ENCODE results near the gene KIF4A.

DNA sequence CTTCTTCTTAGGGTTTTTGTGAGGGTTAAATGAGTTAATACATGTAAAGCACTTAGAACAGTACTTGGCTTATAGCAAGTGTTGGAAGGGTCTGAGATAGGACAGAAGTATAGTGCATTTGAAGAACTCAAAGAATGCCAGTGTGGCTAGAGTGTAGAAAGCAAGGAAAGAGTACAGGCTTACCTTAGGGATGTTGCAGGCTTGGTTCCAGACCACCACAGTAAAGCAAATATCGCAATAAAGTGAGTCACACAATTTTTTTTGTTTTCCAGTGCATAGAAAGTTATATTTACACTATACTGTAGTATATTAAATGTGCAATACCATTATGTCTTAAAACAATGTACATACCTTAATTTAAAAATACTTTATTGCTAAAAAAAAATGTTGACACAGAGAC is 41.3 kb downstream of the KIF4A start:
- TF ChIP-seq EZH2 (IDR thresholded peaks at IDR 0.05; ENCODE audit: low read length) = no peak
- TF ChIP-seq, protein P1, sequence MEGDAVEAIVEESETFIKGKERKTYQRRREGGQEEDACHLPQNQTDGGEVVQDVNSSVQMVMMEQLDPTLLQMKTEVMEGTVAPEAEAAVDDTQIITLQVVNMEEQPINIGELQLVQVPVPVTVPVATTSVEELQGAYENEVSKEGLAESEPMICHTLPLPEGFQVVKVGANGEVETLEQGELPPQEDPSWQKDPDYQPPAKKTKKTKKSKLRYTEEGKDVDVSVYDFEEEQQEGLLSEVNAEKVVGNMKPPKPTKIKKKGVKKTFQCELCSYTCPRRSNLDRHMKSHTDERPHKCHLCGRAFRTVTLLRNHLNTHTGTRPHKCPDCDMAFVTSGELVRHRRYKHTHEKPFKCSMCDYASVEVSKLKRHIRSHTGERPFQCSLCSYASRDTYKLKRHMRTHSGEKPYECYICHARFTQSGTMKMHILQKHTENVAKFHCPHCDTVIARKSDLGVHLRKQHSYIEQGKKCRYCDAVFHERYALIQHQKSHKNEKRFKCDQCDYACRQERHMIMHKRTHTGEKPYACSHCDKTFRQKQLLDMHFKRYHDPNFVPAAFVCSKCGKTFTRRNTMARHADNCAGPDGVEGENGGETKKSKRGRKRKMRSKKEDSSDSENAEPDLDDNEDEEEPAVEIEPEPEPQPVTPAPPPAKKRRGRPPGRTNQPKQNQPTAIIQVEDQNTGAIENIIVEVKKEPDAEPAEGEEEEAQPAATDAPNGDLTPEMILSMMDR (optimal IDR thresholded peaks at IDR 0.05 in 1 of 3, IDR thresholded peaks at IDR 0.05 in 1 of 3, conservative IDR thresholded peaks at IDR 0.05 in 1 of 3; ENCODE audit: extremely low read depth in 1 of 3, insufficient read depth in 2 of 3, low read length in 3 of 3) = no peak
